ENCODE measurements around the gene FEM1B. TPM values are rescaled to one million over a fixed set of nuclear protein-coding genes. Genes with fewer than 3 reads are reported as not detected.

The FEM1B gene
- total and polyA plus RNA-seq, 4 donors = 11.3 to 96.3 (median 45.1) TPM

DNA sequence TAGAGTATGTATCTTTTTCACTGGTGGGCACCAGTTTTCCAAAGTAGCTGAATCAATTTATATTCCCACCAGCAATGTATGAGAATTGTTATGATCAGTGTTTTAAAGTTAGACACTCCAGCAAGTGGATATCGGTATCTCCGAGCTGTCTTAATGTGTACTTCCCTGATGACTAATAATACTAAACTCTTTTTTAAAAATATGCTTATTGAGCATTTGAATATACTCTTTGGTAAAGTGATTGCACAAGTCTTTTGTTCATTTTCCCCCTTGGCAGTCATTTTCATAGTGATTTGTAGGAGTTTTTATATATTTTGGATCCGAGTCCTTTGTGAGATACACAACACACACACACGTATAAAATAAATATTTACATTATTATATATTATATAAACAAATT, 12.5 kb upstream of the FEM1B start:
- Histone ChIP-seq H3K4me3 (ENCODE audit: low read length in 2 of 2) (no peak overlapping the region), H3K4me1 (ENCODE audit: control insufficient read depth in 1 of 2, insufficient read depth in 2 of 2, low read length in 2 of 2) (no peaks in the 10 kb centered on the region), H3K27me3 (ENCODE audit: control insufficient read depth in 1 of 2, insufficient read depth in 2 of 2, low read length in 1 of 2) (no peaks in the 10 kb centered on the region), H3K36me3 (ENCODE audit: control insufficient read depth in 1 of 2, insufficient read depth in 2 of 2, low read length in 1 of 2) (no peaks in the 10 kb centered on the region), H3K9me3 (ENCODE audit: control insufficient read depth, low read length) (no peaks in the 10 kb centered on the region), H3K27ac (ENCODE audit: low read depth in 1 of 2, low read length in 2 of 2) (no peak overlapping the region)
- ATAC-seq (ENCODE audit: low FRiP score) (no peak), DNase-seq (no peak)
- intact Hi-C loops (cut with DNase I) = no loop called here
- 73 to 75% methylated on average over 4 of the region's 4 CpGs for WGBS, 2 donors

DNA sequence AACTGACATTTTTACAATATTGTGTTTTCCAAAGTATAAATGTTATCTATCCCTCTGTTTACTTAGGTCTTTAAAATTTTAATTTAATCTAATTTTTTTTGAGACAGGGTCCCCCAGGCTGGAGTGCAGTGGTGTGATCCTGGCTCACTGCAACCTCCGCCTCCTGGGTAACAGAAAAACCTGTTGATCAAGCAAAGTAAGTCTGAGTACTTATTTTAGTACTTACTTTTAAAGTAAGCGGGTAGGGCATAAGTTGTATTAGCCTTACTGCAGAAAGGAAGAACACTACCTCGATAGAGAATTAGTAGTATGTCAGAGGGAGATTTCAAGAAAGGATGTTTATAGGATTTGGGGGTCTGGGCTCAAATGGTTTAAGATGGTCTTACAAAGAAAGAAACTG, 11.9 kb upstream of the FEM1B start:
- H3K27ac ChIP-seq (ENCODE audit: low read depth in 1 of 2, low read length in 2 of 2) = no peak overlapping the region
- WGBS, 2 donors = 89 to 91% methylated on average over 3 of the region's 3 CpGs
- no peaks in the 10 kb centered on the region for H3K9me3 ChIP-seq (ENCODE audit: control insufficient read depth, low read length)
- H3K27me3 ChIP-seq (ENCODE audit: control insufficient read depth in 1 of 2, insufficient read depth in 2 of 2, low read length in 1 of 2) = no peaks in the 10 kb centered on the region
- no peaks in the 10 kb centered on the region for H3K4me1 ChIP-seq (ENCODE audit: control insufficient read depth in 1 of 2, insufficient read depth in 2 of 2, low read length in 2 of 2)
- H3K36me3 ChIP-seq (ENCODE audit: control insufficient read depth in 1 of 2, insufficient read depth in 2 of 2, low read length in 1 of 2) = no peaks in the 10 kb centered on the region
- intact Hi-C loops (cut with DNase I) = no loop called here
- no peak for ATAC-seq (ENCODE audit: low FRiP score)
- no peak for DNase-seq
- H3K4me3 ChIP-seq (ENCODE audit: low read length in 2 of 2) = no peak overlapping the region

DNA sequence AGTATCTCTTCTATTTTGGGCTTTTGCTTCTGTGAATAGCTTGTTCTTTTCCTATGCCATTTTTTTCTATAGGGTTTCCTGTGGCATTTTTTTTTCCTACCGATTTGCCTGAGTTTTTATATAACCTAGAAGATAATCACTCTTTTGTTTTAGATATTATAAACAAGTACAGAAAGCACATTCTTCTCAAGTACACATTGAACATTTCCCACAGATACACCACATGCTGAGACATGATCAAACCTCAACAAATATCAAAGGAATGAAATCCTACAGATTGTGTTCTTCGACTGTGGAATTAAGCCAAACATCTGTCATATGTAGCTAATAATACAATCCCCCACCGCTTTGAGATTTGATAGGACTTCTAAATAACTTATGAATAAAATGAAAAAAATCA, 9.1 kb upstream of the FEM1B start:
- intact Hi-C loops (cut with DNase I) = no loop called here
- ATAC-seq (ENCODE audit: low FRiP score) (no peak), DNase-seq (no peak)
- Histone ChIP-seq H3K27me3 (ENCODE audit: control insufficient read depth in 1 of 2, insufficient read depth in 2 of 2, low read length in 1 of 2) (no peaks in the 10 kb centered on the region), H3K4me1 (ENCODE audit: control insufficient read depth in 1 of 2, insufficient read depth in 2 of 2, low read length in 2 of 2) (peaks cover 2 to 8% of the 10 kb centered on the region in 2 donors), H3K4me3 (ENCODE audit: low read length in 2 of 2) (no peak overlapping the region), H3K9me3 (ENCODE audit: control insufficient read depth, low read length) (no peaks in the 10 kb centered on the region), H3K27ac (ENCODE audit: low read depth in 1 of 2, low read length in 2 of 2) (no peak overlapping the region), H3K36me3 (ENCODE audit: control insufficient read depth in 1 of 2, insufficient read depth in 2 of 2, low read length in 1 of 2) (no peaks in the 10 kb centered on the region)
- 29 to 34% methylated on average over 3 of the region's 3 CpGs for WGBS, 2 donors

DNA sequence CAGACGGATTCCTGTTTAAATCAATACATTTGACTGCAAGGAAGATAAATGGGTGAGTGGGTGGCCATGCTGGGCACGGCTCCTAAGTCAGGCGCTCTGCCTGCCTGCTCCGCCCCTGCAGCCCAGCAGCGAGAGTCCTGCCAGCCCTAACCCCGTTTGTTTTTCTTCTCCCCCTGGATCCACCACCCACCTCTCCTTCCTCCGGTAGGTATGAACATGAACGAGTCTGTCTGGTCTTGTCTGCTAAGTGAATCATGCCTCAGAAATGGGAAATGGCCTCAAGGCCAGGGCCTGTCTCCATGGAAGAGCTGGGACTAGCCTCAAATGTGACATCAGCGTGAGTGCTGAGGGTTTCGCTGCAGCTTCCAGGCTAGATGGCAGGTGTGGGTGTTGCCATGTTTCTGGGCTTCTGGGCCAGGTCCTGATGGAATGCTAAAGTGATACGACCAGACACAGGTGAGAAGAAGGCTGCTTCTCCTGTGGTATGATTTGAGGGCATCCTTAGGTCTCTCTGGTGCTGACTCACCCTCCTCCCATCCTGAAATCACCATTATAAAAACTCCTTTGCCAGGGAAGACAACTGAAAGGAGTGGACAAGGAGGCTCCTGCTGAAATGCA, 5.6 kb upstream of the FEM1B start:
- H3K36me3 ChIP-seq (ENCODE audit: control insufficient read depth in 1 of 2, insufficient read depth in 2 of 2, low read length in 1 of 2) = no peaks in the 10 kb centered on the region
- no peak overlapping the region for H3K4me3 ChIP-seq (ENCODE audit: low read length in 2 of 2)
- no peaks in the 10 kb centered on the region for H3K9me3 ChIP-seq (ENCODE audit: control insufficient read depth, low read length)
- H3K27ac ChIP-seq (ENCODE audit: low read depth in 1 of 2, low read length in 2 of 2) = peak overlapping the region; percentile 74 to 78
- DNase-seq = no peak
- no peaks in the 10 kb centered on the region for H3K27me3 ChIP-seq (ENCODE audit: control insufficient read depth in 1 of 2, insufficient read depth in 2 of 2, low read length in 1 of 2)
- 7 to 8% methylated on average over 11 of the region's 11 CpGs for WGBS, 2 donors
- peak; percentile 71 for ATAC-seq (ENCODE audit: low FRiP score)
- intact Hi-C loops (cut with DNase I) = no loop called here
- peaks cover 9 to 10% of the 10 kb centered on the region in 2 donors for H3K4me1 ChIP-seq (ENCODE audit: control insufficient read depth in 1 of 2, insufficient read depth in 2 of 2, low read length in 2 of 2)

DNA sequence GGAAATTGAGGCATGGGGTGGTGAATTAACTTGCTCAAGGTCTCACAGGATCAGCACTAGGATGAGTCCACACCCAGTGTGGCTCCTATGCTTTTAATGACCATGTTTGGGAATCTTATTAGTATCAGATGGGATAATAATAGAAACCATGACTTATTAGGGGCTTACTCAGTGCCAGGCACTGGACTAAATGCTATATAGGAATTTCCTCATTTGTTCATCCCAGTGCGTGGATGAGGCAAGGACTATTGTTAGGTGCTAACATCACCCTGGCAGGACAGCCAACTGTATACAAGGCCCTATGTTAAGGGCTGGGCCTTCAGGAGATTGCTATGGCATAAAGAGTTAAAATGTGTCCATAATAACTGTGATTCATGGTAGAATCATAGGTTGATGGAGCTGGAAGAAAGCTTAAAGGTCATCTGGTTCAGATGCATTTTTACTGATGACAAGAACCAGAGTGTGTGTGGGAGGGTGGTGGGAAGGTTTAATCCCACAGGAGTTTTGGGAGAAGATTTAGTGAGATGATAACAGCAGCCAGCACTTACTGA, 4.7 kb upstream of the FEM1B start:
- DNase-seq = no peak
- WGBS, 2 donors = 8 to 14% methylated on average over 1 of the region's 1 CpG
- H3K4me1 ChIP-seq (ENCODE audit: control insufficient read depth in 1 of 2, insufficient read depth in 2 of 2, low read length in 2 of 2) = peaks cover 9 to 10% of the 10 kb centered on the region in 2 donors
- H3K4me3 ChIP-seq (ENCODE audit: low read length in 2 of 2) = no peak overlapping the region
- H3K9me3 ChIP-seq (ENCODE audit: control insufficient read depth, low read length) = no peaks in the 10 kb centered on the region
- no peaks in the 10 kb centered on the region for H3K27me3 ChIP-seq (ENCODE audit: control insufficient read depth in 1 of 2, insufficient read depth in 2 of 2, low read length in 1 of 2)
- intact Hi-C loops (cut with DNase I) = no loop called here
- no peaks in the 10 kb centered on the region for H3K36me3 ChIP-seq (ENCODE audit: control insufficient read depth in 1 of 2, insufficient read depth in 2 of 2, low read length in 1 of 2)
- peak overlapping the region; percentile 74 to 78 for H3K27ac ChIP-seq (ENCODE audit: low read depth in 1 of 2, low read length in 2 of 2)
- no peak for ATAC-seq (ENCODE audit: low FRiP score)

DNA sequence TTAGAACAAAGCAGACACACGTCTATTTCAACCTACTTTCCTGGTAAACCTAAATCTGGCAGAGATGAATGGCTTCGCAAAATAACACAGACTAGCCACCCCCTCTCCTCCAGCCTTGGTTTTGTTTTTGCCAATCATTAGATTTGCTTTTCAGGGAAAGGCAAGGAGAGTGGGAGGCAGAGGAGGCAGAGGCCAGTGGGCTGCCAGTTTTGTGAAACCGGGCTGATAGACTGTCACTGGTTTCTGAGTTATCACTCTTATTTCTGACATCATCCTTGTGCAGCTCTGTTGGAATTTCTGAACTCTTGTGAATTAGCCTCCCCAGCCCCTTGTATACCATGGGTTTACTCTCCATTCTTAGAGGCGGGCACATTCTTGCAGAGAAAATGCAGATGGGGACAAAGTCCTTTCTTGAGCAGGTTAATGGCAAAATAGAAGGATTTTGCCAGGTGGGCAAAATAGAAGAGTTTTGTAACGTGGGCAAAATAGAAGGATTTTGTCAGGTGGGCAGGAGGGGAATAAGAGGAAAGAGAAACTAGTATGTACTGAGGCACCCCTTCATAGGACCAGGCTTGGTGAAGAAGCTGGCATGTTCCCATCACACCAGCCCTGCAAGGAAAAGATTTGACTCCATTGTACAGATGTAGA, 3.2 kb upstream of the FEM1B start:
- Histone ChIP-seq H3K9me3 (ENCODE audit: control insufficient read depth, low read length) (no peaks in the 10 kb centered on the region), H3K27ac (ENCODE audit: low read depth in 1 of 2, low read length in 2 of 2) (peak overlapping the region in 1 of 2 donors; percentile 53)

DNA sequence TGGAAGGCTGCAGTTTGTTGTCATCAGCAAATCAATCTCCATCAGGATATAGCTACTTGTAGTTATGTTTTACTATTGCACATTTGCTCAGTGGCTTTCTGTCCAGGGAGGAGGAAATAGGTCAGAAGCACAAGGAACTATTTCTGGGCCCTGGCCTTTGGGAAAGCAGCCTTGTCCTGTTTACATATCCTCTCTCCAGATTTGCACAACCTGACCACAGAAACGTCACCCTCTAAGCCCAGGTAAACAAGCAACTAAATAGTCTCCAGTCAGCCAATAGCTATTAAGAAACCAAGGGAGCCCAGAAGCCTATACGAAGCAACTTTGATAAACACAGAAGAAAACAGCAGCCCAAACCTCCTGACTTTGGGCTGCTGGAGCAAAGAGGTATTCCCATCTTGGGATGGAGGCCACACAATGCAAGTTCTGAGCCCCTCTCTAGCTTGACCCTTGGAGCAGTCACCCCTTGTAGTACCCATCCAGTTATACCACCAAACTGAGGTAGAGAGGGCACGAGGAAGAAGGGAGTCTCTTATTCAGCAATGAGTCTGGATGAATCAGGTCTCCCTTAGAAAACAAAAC, 2.3 kb upstream of the FEM1B start:
- H3K9me3 ChIP-seq (ENCODE audit: control insufficient read depth, low read length) = no peaks in the 10 kb centered on the region
- H3K4me3 ChIP-seq (ENCODE audit: low read length in 2 of 2) = no peak overlapping the region
- no peaks in the 10 kb centered on the region for H3K27me3 ChIP-seq (ENCODE audit: control insufficient read depth in 1 of 2, insufficient read depth in 2 of 2, low read length in 1 of 2)
- WGBS, 2 donors = 61 to 70% methylated on average over 3 of the region's 3 CpGs
- H3K36me3 ChIP-seq (ENCODE audit: control insufficient read depth in 1 of 2, insufficient read depth in 2 of 2, low read length in 1 of 2) = no peaks in the 10 kb centered on the region
- peak overlapping the region; percentile 21 to 32 for H3K27ac ChIP-seq (ENCODE audit: low read depth in 1 of 2, low read length in 2 of 2)
- DNase-seq (no peak), ATAC-seq (ENCODE audit: low FRiP score) (no peak)
- peaks cover 9 to 10% of the 10 kb centered on the region in 2 donors for H3K4me1 ChIP-seq (ENCODE audit: control insufficient read depth in 1 of 2, insufficient read depth in 2 of 2, low read length in 2 of 2)
- intact Hi-C loops (cut with DNase I) = no loop called here

More for the DNA sequence above, 3.2 kb upstream of the FEM1B start:
- 57 to 59% methylated on average over 5 of the region's 5 CpGs for WGBS, 2 donors
- Histone ChIP-seq H3K4me1 (ENCODE audit: control insufficient read depth in 1 of 2, insufficient read depth in 2 of 2, low read length in 2 of 2) (peaks cover 9 to 10% of the 10 kb centered on the region in 2 donors), H3K27me3 (ENCODE audit: control insufficient read depth in 1 of 2, insufficient read depth in 2 of 2, low read length in 1 of 2) (no peaks in the 10 kb centered on the region), H3K36me3 (ENCODE audit: control insufficient read depth in 1 of 2, insufficient read depth in 2 of 2, low read length in 1 of 2) (no peaks in the 10 kb centered on the region), H3K4me3 (ENCODE audit: low read length in 2 of 2) (no peak overlapping the region)
- no peak for ATAC-seq (ENCODE audit: low FRiP score)
- DNase-seq = no peak
- intact Hi-C loops (cut with DNase I) = no loop called here

DNA sequence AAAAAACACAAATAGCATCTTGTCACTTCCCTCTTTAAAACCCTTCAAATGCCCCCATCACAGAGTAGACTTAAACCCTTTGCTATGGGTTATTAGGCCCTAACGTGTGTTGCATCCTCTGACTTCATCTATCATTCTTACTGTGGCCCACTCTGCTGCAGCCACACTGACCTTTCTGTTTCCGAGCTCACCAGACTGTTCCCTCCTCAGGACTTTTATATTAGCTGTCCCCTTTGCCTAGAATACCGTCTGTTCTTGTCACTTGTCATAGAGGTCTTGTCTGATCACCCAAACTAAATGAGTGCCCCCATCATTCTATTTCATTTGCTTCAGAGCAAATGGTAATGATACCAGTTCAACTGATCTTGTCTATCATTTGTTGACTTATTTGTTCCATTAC, 877 bp upstream of the FEM1B start:
- no peaks in the 10 kb centered on the region for H3K36me3 ChIP-seq (ENCODE audit: control insufficient read depth in 1 of 2, insufficient read depth in 2 of 2, low read length in 1 of 2)
- H3K27ac ChIP-seq (ENCODE audit: low read depth in 1 of 2, low read length in 2 of 2) = peak overlapping the region; percentile 34 to 97
- intact Hi-C loops (cut with DNase I) = no loop called here
- no peaks in the 10 kb centered on the region for H3K27me3 ChIP-seq (ENCODE audit: control insufficient read depth in 1 of 2, insufficient read depth in 2 of 2, low read length in 1 of 2)
- 8 to 12% methylated on average over 3 of the region's 3 CpGs for WGBS, 2 donors
- no peak overlapping the region for H3K4me3 ChIP-seq (ENCODE audit: low read length in 2 of 2)
- no peak for DNase-seq
- ATAC-seq (ENCODE audit: low FRiP score) = no peak
- H3K4me1 ChIP-seq (ENCODE audit: control insufficient read depth in 1 of 2, insufficient read depth in 2 of 2, low read length in 2 of 2) = peaks cover 7 to 10% of the 10 kb centered on the region in 2 donors
- H3K9me3 ChIP-seq (ENCODE audit: control insufficient read depth, low read length) = no peaks in the 10 kb centered on the region

All from aorta (tissue), 5 donors.